Ammon's horn (tissue), 1 donor: ENCODE measurements around the gene PPP1R16B.
A peak's percentile ranks its signal among the peaks of the same experiment; 100 is the strongest.
"Not testable (repeated sequence)": the region's sequence is repeated elsewhere in the genome, so short reads cannot be mapped to it uniquely, and the experiment has no call there.

ENCODE experiments used
- DNase-seq: peaks from one replicate; pipeline ENCODE4 v3.0.0-alpha.2; 2016; ENCODE audit warnings: low spot score

Gene PPP1R16B

DNA sequence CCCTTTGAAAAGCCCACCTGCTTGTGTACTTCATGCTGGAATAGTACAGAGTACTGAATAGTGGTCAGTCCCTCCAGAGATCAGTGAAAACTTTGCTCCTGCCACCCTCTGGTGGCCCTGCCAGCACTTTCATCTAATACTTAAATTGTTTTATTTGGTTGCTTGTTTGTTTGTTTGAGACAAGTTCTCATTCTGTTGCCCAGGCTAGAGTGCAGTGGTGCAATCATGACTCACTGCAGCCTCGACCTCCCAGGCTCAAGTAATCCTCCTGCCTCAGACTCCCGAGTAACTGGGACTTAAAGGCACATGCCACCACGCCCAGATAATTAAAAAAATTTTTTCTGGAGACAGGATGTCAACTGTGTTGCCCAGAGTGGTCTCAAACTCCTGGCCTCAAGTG, 129.8 kb downstream of the PPP1R16B start:
- no peak for DNase-seq

DNA sequence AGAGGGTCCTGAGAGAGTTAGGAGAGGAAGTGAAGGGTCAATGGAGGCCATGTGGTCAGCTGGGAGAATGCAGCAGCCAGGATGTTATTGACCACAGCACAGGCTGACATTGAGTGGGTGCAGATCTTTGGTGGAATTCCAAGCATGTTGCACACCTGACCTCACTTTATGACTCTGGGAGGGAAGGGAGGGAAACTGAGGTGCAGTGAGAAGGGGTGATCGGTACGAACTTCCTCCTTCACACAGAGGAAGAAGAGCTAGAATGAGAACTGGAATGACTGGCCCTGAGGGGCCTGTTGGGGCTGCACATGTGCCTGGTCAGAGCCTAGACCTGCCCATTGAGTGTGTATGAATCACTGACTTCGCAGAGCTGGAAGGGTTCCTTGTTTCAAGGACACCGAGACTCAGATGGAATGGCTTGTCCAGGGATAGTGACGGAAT, 130.5 kb downstream of the PPP1R16B start:
- no peak for DNase-seq

DNA sequence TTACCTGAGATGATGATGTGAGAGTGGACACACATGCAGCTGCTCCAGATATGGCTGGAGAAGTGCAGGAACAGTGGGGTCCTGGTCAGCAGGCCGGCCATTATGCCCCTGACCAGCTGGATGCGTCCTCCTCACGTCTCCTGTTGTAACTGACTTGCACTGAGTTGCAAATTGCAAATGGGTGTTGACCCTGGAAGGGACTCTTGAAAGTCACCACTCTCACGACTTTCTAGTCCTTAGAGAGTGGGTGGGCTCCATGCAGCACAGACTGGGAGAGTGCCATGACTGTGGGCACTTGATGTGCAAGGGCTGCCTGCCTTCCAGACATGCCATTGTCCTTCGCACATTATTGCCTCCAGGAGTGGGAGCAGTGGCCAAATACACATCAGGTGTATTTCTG, 131.5 kb downstream of the PPP1R16B start:
- no peak for DNase-seq

DNA sequence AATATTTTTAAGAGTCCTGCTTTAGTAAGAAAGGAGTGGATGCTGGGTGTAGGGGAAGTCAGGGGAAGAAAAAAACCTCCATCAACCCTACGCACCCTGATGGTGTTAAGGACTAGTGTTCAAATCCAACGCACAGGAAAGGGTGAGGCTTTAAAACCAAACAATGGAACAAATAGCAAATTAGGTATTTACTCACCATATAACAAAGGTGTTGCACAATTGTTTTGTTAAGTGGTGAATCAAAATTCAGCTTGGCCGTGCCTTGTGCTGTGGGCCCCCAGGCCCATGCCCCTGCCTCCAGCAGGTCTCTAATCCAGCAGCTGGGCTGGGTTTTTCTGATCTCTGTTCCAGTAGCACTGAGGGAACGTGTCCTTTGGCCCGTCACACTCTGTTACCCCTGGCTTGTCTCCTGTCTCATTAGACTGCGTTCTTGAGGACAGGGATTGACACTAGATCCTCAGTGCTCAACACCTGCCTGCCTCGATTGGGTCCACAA, 132.5 kb downstream of the PPP1R16B start:
- DNase-seq: no peak

DNA sequence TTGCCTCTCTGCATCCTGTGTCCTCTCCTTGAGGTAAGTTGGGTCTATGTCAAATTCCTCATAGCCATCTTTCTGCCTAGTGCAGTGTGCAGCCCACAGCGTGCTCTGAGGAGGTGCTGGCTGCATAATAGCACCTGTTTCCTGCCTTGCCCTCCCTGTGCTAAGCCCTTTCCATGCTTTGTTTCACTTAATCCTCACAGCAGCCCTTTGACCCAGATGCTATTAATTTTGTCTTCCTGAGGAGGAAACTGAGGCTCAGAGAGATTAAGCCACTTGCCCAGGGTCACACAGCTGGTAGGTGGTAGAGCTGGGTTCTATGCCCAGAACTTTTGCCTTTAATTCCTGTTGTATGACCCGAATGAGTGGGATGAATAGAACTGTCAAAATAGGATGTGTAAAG, 134.2 kb downstream of the PPP1R16B start:
- DNase-seq: no peak

DNA sequence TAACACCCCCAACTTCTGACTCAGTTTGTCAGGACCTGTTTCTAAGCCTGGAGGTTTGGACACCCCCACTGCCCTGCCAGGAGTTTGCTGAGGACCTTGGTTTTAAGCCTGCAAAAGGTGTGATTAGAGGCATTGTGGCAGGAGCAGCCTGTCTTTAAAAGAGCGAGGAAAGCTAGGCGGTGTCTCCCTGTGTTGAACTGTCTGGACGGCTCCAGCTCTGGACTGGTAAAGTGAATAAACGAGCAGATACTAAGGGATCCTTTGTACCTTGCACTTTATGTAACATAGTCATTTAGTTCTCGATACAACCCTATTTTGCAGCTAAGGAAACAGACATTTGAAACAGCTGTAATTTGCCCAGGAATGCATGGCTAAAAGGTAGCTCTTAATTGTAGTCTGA, 135.1 kb downstream of the PPP1R16B start:
- no peak for DNase-seq

DNA sequence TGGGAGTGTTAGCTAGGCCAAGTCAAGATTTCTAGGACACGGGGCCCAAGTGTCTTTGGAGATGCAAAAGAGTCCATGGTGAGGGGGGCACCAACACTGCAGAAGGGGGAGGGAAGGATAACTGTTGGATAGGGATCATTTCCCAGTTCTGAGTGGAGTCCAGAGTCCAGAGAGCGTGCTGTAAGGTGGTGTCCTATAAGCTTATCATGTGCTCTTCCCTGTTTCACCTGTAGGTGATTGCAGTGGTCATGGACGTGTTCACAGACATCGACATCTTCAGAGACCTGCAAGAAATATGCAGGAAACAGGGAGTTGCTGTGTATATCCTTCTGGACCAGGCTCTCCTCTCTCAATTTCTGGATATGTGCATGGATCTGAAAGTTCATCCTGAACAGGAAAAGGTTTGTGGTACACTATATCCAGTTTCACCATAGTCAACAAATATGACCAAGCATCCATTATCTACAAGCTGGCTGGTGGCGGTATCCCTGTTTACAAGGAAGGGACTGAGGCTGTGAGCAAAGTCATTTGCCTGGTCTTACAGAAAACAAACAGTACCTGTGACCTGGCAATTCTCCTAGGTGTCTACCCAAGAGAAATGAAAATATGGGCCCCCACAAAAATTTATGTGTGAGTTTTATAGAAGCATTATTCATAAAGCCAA, 136.4 kb downstream of the PPP1R16B start:
- DNase-seq: no peak

DNA sequence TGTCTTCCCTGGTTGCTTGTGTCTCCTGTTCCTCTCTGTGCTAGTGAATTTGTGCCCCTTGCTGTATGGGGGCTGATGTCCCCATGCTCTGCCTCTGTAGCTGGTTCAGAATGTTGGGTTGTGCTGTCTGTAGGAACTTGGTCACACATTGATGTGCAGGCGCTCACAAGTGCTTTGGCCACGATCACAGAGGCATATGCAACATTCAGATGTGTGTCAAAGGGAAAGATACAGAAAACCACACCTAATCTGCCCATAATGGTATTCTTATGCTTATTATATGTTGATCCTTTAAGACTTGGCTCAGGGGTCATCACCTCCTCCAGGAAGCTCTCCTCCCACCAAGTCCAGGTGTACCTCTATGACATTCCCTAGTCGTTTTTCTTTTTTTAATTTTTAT, 139.5 kb downstream of the PPP1R16B start:
- DNase-seq: no peak

DNA sequence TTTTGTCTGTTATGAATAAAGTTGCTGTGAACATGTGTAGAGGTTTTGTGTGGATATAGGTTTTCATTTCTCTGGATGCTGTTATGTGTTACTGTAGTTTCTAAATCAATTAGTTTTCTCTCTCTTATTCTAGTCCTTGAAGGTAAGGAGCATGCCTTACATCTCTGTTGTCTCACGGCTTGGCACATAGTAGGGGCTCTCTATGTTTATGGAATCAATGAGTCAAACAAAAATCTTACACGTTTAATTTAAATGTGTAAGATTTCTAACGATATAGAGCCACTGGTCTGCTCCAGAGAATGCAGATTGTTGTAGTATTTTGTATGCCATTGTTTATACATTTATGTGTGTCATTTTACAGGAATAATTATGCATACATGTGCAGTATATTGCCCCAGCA, 141.3 kb downstream of the PPP1R16B start:
- no peak for DNase-seq

DNA sequence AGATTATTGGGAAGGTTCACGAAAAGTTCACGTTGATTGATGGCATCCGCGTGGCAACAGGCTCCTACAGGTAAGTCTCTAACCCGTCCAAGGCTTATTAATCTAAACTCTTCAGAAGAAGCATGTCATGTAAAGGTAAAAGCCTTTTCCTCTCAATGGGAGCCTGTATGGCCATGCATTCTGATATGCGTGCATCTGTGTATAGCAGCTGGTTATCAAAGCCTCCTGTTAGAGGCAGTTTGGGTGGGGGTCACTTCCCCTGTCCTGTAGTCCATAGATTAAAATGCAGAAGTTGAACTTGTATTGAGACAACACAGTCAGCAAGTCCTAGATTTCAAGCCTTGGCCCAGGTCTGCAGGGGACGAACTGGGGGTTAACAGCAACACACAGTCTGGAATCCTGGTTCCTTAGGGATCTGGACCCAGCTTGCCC, 142.4 kb downstream of the PPP1R16B start:
- DNase-seq: no peak

DNA sequence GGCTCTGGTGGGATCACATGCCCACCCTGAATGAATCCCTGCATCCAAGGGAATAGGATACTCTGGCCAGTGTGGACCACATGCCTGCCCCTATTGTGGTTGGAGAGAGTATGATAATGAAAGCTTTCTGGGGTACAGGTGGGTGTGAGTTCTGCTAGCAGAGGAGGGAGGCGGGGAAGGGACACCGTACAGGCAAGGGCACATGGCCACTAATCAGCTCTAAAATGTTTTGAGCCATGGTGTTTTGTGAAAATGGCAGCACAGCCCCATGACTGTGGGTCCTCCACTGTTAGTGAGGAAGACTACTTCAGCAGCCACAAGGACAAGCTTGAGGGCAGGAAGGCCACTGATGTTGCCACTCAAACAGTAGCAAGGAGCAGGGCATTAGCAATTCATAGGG, 144.8 kb downstream of the PPP1R16B start:
- no peak for DNase-seq

DNA sequence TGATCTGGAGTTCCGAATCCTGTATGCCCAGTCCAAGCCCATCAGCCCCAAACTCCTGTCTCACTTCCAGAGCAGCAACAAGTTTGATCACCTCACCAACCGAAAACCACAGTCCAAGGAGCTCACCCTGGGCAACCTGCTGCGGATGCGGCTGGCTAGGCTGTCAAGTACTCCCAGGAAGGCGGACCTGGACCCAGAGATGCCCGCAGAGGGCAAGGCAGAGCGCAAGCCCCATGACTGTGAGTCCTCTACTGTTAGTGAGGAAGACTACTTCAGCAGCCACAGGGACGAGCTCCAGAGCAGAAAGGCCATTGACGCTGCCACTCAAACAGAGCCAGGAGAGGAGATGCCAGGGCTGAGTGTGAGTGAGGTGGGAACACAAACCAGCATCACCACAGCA, 146.1 kb downstream of the PPP1R16B start:
- DNase-seq: no peak

DNA sequence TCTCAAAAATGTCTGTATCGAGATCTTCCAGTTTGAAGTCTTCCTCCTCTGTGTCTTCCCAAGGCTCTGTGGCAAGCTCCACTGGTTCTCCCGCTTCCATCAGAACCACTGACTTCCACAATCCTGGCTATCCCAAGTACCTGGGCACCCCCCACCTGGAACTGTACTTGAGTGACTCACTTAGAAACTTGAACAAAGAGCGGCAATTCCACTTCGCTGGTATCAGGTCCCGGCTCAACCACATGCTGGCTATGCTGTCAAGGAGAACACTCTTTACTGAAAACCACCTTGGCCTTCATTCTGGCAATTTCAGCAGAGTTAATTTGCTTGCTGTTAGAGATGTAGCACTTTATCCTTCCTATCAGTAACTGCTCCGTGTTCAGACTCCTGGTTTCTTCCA, 146.7 kb downstream of the PPP1R16B start:
- no peak for DNase-seq

DNA sequence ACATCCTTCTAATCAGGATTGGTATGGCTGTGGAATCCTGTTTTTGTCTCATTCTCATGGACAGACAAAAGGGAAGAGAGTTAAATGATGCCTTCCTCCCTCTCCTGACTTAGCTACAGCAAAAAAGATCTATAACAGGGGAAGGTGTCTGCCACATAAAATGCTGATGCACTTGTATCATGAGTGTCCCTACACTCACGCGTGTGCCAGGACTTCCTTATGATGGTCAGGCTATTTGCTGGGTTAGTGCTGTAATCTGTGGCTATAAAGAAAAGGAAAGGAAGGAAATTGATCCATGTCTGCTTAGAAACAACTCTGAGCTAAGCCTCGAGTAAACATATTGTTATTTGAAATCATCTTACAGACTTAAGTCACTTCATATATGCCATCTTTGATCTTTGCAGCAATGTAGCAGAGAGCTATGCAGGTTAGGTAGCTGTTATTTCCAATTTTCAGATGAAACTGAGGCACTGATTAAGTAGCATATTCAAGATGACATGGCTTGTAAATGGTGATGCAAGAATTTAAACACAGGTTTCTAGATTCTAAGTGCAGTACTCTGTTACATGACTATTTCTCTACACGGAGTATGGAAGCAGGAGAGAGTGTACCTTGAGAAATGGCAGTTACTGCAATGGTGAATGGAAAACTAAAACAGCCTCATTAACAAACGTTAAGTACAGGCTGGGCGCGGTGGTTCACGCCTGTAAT, 148.3 kb downstream of the PPP1R16B start:
- DNase-seq: no peak

DNA sequence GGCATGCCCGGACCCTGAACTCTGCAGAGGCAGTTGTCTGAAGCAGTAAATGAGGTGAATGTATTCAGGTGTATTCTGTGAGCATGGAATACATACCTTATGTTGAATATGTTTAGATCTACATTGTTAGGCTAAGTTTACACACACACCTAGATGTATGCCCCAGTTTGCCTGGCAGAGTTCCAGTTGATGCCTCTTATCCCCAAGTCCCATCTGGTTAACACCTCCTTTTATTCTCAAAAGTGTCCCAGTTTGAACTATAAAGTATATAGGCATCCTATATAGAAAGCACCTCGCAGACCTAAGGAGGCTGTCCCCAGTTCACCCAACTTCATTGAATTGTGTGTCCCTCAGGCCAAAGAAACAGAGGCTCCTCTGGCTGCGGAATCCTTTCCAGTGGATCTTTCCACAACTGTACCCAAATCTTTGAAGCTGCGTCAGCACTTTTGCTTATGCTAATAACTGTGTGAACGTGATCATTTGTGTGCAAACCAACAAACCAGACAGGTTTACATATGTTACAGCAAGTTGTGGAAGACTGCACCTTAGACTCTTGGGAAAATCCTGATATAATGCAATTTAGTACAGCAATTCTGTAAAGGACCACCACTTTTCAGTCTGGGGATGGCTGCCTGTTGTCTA, 151.9 kb downstream of the PPP1R16B start:
- DNase-seq: no peak

DNA sequence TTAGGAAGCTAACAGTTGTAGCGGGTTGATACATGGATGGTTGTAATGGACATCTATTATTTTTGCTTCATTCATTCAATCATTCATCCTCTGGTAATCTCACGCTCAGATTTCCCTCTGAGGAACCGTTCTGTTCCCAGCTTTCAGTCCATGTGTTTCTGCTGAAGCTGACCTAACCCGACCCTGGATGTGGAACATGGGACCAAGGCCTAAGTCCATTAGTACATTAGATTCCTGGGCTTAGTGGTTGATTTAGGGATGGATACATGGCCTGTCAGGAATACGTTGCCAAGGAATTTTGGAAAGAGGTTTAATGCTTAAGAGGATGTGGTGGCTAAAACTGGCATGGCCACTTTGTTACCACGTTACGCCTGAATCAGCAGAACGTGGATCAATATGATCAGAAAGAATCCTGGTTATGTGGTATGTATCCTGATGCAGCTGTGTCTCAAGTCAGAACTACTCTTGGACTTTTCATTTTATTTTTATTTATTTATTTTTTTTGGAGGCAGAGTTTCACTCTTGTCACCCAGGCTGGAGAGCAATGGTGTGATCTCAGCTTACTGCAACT, 152.5 kb downstream of the PPP1R16B start:
- no peak for DNase-seq

DNA sequence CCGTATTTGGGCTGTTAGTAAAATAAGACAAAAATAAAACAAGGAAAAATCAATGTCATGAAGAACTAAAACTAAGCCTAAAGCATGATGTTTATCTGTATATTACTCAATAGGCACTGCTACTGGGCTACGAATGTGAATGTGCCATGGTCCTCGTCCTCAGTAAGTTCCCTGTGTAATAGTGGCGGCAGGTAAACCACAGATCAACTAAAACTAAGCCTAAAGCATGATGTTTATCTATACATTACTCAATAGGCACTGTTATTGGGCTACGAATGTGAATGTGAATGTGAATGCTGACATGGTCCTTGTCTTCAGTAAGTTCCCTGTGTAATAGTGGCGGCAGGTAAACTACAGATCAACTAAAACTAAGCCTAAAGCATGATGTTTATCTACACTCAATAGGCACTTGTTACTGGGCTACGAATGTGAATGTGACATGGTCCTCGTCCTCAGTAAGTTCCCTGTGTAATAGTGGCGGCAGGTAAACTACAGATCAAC, 154.7 kb downstream of the PPP1R16B start:
- not testable (repeated sequence) for DNase-seq

DNA sequence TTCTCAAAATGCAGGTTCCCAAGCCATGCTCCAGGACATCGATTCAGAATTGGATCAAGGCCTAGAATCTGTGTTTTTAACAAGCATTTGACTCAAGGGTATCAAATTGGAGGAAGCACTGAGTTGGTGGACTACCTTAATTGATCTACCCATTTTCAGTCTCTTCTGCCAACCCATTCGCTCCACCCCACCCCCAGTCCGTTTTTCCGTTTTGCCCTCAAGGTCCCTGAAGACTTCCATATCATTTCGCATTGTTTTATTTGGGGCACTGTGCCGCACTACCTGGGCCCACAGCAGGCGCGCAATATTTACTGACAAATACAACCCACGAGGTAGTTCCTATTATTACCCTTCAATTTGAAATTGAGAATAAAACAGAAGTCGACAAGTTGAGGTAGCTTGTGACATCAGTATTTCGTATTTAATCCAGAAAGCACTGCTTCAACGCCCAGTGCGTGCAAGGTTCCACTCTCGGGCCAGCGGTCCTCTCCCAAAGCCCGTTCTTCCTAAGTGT, 156.1 kb downstream of the PPP1R16B start:
- DNase-seq: peak; percentile 5

DNA sequence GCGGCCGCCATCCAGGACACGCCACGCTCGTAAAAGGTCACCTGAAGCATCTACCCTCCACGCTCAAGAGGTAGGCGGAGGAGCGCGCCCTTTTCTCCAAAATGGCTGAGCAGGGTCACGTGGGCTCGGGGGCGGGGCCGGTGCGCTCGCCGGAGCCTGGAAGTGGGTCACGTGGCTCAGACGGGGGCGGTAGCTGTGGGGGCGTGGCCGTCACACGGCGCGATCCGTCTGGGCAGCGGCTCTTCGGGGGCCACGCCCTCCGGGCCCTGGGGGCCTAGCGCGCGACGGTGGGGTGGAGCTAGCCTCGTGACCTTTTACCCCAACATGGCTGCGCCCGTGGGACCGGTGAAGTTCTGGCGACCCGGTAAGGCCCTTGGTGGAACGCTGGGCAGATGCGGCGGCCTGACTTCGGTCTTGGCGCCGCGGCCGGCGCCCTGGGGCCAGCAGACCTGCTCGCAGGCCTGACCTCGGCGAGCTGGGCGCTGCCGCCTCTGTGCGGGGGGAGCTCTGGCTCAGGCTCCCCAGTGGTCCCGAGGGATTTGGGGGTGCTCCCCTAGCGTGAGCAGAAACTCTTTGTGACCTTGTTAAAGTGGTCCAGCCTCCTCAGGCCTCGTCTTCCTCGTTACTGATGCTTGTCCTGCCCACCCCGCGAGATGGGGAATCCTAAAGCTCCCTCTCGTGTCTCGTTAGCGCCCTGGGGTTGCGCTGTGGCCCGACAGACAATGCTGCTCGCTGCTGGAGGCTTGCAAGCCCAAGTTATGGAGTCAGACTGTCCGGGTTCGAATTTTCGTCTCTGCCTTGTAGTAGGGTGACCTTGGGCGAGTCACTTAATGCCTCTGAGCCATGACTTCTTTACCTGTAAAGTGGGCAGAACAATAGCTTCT, 156.8 kb downstream of the PPP1R16B start, which contains the start of gene DHX35:
Gene DHX35 (plus strand): TSS at position 301 of the 884 bp plus-strand sequence. CDS start 24 bp downstream, at position 325.
- DNase-seq: peak; percentile 99

DNA sequence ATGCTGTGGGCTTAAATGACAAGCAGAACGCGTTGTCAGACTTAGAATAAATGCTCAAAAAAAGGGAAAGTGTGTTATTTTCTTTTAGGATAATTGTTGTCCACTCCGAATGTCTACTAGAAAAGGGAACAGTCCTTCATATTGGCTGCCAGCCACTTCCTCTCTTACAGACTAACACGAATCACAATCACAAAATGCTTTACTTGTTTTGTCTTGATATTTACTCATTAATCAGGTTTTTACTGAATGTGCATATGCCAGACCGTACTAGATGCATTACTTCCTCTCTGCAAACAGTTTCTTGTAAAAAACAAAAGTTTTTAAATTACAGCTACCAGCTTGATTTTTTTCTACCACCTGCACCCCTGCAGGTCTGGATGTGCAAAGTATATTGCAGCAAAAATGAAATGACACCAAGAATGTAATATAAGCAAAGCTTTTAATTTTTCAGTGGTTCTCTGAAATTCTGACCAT, 157.5 kb downstream of the PPP1R16B start:
- DNase-seq: peak; percentile 12

DNA sequence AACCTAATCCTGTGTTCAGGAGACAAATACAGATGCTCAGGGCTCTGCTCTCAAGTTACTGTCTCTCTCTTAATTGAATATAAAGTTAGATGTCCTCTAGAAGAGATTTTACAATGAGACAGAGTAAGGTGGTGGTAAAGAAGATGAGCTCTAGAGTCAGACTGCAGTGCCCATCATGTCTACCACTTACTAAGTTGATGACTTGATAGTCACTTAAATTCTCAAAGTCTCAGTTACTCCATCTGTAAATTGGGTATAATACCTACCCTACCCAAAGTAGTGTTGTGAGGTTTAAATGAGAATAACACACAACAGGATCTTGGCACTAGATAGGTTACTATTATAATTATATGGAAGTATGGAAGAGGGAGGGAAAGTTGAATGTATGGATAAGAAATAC, 158.2 kb downstream of the PPP1R16B start:
- DNase-seq: no peak
